GM08714 (cell line): Measurements from ENCODE around the gene PNLDC1.
A peak's percentile ranks its signal among the peaks of the same experiment; 100 is the strongest.
"Not testable (repeated sequence)": the region's sequence is repeated elsewhere in the genome, so short reads cannot be mapped to it uniquely, and the experiment has no call there.

ENCODE experiments used
- H3K4me3 ChIP-seq: fragments of 200-500 bp; sonication (Bioruptor generic); 2 replicates; pipeline ENCODE4 v1.5.1; 2014; ENCODE audit warnings: mild to moderate bottlenecking, low read length, inconsistent platforms
- ZNF274 ChIP-seq: IDR thresholded peaks from 2 replicates; pipeline ENCODE4 v1.6.1; 2012; ENCODE audit warnings: mild to moderate bottlenecking, low read depth, low read length

The PNLDC1 gene

DNA sequence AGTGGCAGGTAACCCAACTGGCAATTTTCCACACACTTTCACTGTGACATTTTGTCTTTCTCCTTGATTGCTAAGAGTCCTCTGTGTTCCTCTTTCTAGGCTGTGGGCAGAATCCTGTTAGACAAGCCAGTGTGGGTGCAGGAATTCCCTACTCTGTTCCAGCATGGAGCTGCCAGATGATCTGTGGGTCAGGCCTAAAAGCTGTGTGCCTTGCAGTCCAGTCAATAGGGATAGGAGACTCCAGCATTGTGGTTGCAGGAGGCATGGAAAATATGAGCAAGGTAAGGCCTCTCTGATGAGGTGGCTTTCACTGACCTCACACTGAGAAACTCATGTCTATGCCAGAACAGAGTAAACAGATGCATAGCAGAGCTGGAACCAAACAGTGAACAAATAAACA lies 33.2 kb upstream of the PNLDC1 start:
- no peak overlapping the region for H3K4me3 ChIP-seq

DNA sequence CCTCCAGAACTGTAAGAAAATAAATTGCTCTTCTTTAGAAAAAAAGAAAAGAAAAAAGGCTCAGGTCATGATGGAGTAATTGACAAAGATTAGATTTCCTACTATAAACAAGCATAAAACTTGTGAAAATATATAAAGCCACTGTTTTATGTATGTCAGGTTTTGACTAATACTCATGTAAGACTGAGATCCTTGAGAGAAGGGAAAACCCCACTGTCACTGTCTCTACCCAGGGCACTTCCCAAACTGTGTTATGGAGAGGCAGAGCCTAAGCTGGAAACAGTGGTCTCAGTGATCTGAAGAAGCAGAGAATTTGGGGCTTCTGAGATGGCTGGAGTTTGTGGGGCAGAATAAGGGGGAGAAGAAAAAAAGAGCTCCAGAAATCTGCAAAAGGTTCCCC lies 30.6 kb upstream of the PNLDC1 start:
- H3K4me3 ChIP-seq: no peak overlapping the region
- no peak for TF ChIP-seq ZNF274

More for the DNA sequence above, 33.2 kb upstream of the PNLDC1 start:
- no peak for TF ChIP-seq ZNF274

DNA sequence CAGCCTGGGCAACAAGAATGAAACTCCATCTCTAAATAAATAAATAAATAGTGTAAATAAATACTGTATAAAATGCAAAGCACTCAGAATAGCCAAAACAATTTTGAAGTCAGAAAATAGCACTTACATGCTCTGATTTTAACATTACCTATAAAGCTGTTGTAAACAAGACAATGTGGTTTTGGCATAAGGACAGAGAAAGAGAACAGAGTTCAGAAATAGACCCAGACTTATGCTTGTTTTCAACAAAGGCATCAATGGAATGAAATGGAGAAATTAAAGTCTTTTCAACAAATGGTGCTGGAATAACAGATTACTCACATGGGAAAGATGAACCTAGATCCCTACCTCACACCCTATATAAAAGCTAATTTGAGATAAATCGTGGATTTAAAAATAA lies 27.9 kb upstream of the PNLDC1 start:
- H3K4me3 ChIP-seq: no peak overlapping the region
- no peak for TF ChIP-seq ZNF274

DNA sequence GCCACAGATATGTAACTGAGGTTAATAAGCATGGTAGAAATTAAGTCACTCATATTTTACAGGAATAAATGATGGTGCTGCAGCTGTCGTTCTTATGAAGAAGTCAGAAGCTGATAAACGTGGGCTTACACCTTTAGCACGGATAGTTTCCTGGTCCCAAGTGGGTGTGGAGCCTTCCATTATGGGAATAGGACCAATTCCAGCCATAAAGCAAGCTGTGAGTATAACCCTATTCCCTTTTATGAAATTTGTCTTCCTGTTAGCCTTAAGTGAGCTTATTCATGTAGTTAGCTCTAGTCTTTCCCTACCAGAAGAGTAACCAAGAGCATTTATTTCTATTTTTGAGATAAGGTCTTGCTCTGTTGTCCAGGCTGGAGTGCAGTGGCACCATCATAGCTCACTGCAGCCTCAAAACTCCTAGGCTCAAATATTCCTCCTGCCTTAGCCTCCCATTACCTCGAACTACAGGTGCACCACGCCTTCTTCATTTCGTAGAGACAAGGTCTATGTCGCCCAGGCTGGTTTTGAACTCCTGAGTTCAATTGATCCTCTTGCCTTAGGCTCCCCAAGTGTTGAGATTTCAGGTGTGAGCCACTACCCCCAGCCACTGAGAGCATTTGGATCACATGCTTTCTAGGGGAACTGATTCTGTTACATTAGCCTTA lies 22.7 kb upstream of the PNLDC1 start:
- TF ChIP-seq ZNF274: no peak
- H3K4me3 ChIP-seq: no peak overlapping the region

DNA sequence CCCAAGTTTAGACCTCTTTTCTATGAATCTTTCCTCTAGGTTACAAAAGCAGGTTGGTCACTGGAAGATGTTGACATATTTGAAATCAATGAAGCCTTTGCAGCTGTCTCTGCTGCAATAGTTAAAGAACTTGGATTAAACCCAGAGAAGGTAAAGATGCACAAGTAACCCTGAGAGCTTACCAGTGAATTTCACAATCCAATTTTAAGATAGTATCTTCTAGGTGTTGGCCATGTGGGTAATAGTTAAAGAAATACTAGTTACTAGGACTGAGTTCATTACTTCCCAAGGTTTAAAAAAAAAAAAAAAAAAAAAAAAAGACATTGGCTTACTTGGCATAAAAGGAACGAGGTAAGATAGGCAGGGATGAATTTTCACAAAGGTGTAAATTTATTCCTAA lies 21.9 kb upstream of the PNLDC1 start:
- no peak overlapping the region for H3K4me3 ChIP-seq
- TF ChIP-seq ZNF274: no peak

DNA sequence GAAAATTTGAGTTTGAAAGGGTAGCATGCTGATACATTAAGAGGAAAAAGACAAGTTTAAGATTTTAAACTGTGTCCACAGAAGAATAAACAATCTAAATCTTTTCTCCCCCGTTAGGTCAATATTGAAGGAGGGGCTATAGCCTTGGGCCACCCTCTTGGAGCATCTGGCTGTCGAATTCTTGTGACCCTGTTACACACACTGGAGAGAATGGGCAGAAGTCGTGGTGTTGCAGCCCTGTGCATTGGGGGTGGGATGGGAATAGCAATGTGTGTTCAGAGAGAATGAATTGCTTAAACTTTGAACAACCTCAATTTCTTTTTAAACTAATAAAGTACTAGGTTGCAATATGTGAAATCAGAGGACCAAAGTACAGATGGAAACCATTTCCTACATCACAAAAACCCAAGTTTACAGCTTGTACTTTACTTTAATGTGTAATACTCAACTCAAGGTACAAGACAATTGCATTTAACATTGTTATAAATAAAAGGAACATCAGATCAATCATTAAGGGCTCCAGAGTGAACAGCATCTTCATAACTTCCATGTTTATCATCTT lies 21.5 kb upstream of the PNLDC1 start:
- no peak overlapping the region for H3K4me3 ChIP-seq
- no peak for TF ChIP-seq ZNF274

DNA sequence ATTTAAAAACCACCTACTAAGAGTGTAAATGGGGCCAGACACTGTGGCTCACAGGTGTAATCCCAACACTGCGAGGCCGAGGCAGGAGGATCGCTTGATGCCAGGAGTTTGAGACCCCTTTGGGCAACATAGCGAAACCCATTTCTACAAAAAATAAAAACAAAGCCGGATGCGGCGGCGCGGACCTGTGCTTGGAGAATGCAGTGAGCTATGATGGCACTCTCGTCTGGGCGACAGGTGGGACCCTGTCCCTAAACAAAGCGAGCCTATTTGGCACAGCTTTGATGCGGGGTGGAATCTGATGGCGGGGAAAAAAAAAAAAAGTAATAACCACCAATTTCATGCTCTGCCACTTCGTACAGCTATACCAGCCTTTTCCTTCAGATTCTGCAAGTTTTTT lies 11.8 kb upstream of the PNLDC1 start:
- H3K4me3 ChIP-seq: peak overlapping the region; percentile 97
- TF ChIP-seq ZNF274: no peak

DNA sequence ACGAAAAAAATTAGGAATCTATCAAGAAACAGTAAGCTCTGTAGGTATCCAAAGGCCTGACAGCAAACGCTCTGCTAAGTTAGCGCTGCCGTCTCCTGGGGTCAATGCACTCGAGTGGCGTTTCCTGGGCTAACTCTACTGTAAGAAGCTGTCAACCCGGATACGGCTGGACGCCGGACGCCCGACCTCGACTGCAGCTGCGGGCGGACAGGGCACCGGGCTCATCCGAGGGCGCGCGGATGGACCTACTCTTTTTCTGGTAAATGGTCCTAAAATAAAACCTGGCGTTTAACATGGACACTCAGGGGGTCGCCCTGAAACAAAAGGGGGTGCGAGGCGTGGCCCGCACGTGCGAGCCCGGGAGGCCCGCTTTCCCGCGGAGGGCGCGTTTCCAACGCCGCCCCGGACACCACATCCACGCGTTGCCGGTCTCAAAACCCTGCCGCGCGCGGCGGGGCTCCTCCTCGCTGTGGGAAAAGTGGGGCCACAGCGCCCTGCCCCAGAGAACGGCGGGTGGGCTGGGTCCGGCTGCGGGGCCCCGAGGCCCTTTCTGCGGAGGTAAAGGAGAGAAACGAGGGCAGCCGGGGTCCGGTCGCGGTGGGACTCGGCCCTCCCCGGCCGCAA lies 11.2 kb upstream of the PNLDC1 start:
- H3K4me3 ChIP-seq: peak overlapping the region; percentile 97
- TF ChIP-seq ZNF274: no peak

DNA sequence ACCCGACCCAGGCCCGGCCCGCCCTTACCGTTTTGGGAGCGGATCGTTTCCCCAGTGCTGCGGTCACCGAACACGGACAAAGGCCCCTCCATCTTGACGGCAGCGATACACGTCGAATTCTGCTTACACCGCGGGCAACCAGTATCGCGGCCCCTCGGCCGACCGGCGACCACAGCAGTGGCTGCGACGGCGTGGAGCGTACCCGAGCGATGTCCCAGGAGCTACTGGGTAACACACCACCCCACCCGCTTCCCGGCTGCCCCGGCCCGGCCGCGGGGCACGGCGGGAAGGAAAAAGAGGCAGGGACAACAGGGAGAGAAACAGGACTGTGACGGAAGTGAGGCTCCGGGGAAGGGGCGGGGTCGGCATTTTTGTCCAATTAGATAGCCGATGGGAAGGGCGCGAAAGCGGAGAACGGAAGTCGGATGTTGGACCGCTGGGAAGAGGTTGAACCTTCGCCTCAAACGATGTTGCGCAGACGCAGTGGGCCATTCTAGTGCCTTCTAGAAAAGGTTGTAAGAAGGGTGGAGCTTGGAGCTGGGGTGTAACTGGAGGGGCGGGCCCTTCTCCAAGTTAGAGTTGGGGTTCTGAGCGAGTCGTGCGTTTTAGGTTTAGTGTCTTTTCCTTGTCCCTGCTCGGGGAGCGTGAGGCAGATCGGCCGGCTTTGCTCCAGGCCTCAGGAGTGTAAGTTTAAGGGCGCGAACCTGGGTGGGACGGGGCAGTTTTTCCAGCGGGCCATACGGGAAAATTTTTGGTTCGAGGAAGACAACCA lies 10.5 kb upstream of the PNLDC1 start, which contains the start of gene TCP1:
Gene TCP1, minus strand, starts transcription at position 226 of the 772 bp plus-strand sequence. Its CDS starts 134 bp downstream, at position 92.
- H3K4me3 ChIP-seq: peak within 1 kb of the TSS; percentile 97
- no peak for TF ChIP-seq ZNF274

DNA sequence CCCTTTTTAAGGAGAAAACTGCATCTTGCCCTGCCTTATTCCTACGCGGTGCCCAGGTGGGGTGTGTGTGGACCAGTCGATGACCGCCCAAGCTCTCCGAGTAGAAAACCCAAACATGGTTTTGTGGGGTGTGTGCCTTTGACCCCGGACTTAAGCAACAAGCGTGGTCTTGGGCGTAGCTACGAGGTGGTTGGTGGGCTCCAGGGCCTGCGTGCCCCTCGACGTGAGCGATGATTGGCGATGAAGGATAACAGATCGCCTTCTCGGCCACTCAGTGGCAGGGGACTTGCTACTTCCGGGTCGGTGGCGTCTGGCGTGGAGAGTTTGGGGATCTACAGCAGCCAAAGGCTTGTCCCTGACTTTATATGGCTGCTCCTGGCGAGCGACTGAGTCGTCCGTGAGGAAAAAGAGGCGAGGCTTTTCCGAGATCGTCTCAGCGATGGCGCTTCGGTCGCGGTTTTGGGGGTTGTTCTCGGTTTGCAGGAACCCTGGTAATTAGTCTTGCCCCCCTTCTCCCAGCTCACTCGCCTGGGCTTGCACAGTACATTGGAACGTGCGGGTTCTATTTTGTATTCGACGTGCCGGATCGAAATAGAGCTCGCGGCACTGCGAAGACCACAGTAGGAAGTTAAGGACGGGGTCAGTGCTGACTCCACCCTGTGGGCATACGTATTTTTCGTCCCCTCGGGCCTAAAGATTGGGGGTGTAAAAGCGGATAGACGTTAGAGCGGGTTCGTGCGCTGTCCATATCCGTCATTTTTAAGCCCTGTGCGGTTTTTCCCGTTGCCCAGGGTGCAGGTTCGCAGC lies 9.7 kb upstream of the PNLDC1 start, which contains the start of gene MRPL18:
Gene MRPL18, plus strand, starts transcription at position 319 of the 807 bp plus-strand sequence. Its CDS starts 121 bp downstream, at position 440.
- TF ChIP-seq ZNF274: no peak
- peak within 1 kb of the TSS; percentile 97 for H3K4me3 ChIP-seq

DNA sequence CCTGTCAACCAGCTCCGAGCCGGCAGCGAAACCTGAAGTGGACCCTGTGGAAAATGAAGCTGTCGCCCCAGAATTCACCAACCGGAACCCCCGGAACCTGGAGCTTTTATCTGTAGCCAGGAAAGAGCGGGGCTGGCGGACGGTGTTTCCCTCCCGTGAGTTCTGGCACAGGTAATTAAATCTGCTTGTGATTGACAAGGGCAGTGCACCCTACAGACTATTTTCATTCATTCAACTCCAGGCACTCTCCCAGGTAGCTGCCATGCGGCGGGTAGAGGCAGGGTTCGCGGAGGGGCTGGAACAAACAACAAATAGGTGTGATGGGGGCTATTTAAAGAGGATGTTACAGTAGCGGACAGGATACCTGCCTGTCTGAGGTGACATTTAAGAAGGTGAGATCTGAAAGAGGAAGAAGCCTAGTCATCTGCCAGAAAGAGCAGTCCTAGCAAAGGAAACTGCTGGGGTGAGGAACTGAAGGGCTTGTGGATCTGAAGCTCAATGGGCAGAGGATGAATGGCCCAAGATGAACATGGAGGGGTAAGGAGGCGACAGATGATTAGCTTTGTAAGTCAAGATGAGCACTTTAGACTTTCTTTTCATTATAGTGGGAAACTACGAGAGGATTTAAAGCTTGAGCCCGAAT lies 9.0 kb upstream of the PNLDC1 start:
- no peak for TF ChIP-seq ZNF274
- H3K4me3 ChIP-seq: peak overlapping the region; percentile 88

DNA sequence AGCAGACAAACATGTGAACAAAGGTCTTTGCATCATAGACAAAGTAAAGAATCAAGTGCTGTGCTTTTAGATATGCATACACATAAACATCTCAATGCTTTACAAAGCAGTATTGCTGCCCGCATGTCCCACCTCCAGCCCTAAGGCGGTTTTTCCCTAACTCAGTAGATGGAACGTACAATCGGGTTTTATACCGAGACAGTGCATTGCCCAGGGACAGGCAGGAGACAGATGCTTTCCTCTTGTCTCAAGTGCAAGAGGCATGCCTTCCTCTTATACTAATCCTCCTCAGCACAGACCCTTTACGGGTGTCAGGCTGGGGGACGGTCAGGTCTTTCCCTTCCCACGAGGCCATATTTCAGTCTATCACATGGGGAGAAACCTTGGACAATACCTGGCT lies 5.1 kb upstream of the PNLDC1 start:
- not testable (repeated sequence) for H3K4me3 ChIP-seq

DNA sequence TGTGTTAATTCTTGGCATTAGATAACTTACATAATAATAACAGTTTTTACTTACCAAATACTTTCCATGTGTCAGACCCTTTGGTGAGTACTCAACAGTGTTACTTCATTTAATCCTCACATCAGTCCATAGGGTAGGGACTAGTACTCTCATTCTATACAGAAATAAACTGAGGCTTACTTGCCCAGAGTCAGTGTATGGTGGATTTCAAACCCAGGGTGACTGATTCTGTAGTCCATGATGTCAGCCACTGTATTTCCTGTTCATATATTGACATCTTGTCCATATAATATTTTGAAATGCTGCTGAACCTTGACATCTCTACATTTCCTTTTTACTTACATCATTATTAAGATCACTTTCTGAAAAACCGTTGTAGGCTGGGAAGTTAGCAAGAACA lies 2.5 kb upstream of the PNLDC1 start:
- TF ChIP-seq ZNF274: no peak
- no peak overlapping the region for H3K4me3 ChIP-seq
